Osteocyte (in vitro differentiated cells): ENCODE results near the gene STMND1. TPM values are rescaled to one million over a fixed set of nuclear protein-coding genes. Genes with fewer than 3 reads are reported as not detected.

Experiments used
- DNase-seq: peaks from one replicate; pipeline ENCODE4 v3.0.0; 2021; ENCODE audit warnings: mixed read lengths; ENCODE audit not compliant: unreplicated experiment; ENCODE audit errors: extremely low spot score
- H3K27ac Mint-ChIP-seq: one replicate; pipeline ENCODE4 v1.8.0; 2021; ENCODE audit warnings: mild to moderate bottlenecking, mixed read lengths; ENCODE audit not compliant: unreplicated experiment
- H3K27me3 Mint-ChIP-seq: one replicate; pipeline ENCODE4 v1.8.0; 2021; ENCODE audit warnings: mixed read lengths; ENCODE audit not compliant: unreplicated experiment
- H3K36me3 Mint-ChIP-seq: one replicate; pipeline ENCODE4 v1.8.0; 2021; ENCODE audit warnings: mixed read lengths; ENCODE audit not compliant: unreplicated experiment
- H3K4me1 Mint-ChIP-seq: one replicate; pipeline ENCODE4 v1.8.0; 2021; ENCODE audit warnings: mixed read lengths; ENCODE audit not compliant: unreplicated experiment
- H3K4me3 Mint-ChIP-seq: one replicate; pipeline ENCODE4 v1.8.0; 2021; ENCODE audit warnings: mild to moderate bottlenecking, moderate library complexity, mixed read lengths; ENCODE audit not compliant: unreplicated experiment
- H3K9me3 Mint-ChIP-seq: one replicate; pipeline ENCODE4 v1.8.0; 2021; ENCODE audit warnings: mixed read lengths; ENCODE audit not compliant: unreplicated experiment
- total RNA-seq: library from RNA; stranded (reverse); gene quantifications from 2 replicates; pipeline ENCODE4 v1.2.1, GENCODE V29; 2021
- TF ChIP-seq, protein P1 (sequence below): fragments of 200-600 bp; sonication (generic); IDR thresholded peaks from 2 replicates; pipeline ENCODE4 v1.5.0; 2021; ENCODE audit warnings: antibody characterized with exemption, mild to moderate bottlenecking, moderate library complexity

STMND1 gene
- total RNA-seq, 1 donor from 2014 or later, result not detected

DNA sequence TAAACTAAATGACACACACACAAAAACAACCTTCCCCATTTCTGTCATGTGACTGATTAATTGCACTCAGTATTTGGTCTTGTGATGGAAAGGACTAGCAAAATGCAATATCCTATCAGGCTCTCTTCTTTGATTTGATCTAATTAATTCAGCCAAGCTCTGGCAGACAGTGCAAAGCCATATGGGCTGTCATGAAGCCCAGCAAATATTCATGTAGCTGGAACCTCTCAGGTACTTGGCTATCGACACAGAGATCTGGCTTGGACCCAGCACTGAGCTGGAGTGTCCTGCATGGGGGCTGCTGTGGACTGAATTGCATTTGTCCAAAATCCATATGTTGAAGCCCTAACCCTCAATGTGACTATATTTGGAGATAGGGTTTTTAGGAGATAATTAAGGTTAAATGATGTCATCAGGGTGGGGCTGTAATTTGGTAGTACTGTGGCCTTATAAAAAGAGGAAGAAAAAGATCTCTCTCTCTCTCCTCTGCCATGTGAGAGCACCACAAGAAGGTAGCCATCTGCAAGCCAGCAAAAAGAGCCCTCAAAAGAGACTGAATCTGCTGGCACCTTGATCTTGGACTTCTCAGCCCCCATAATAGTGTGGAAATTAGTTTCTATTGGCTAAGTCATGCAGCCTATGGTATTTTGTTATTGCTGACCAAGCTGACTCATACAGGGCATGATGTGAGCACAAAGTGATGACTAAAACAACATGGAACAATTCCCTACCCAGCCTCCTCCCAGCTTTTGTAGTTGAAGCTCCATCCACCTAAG, 77.1 kb downstream of the STMND1 start:
- H3K27ac Mint-ChIP-seq, result no peak overlapping the region
- no peaks in the 10 kb centered on the region for H3K36me3 Mint-ChIP-seq
- H3K27me3 Mint-ChIP-seq, result no peaks in the 10 kb centered on the region
- H3K4me3 Mint-ChIP-seq, result no peak overlapping the region
- no peak for DNase-seq
- peaks cover 2% of the 10 kb centered on the region for H3K4me1 Mint-ChIP-seq
- H3K9me3 Mint-ChIP-seq, result peaks cover 16% of the 10 kb centered on the region
- TF ChIP-seq, protein P1, sequence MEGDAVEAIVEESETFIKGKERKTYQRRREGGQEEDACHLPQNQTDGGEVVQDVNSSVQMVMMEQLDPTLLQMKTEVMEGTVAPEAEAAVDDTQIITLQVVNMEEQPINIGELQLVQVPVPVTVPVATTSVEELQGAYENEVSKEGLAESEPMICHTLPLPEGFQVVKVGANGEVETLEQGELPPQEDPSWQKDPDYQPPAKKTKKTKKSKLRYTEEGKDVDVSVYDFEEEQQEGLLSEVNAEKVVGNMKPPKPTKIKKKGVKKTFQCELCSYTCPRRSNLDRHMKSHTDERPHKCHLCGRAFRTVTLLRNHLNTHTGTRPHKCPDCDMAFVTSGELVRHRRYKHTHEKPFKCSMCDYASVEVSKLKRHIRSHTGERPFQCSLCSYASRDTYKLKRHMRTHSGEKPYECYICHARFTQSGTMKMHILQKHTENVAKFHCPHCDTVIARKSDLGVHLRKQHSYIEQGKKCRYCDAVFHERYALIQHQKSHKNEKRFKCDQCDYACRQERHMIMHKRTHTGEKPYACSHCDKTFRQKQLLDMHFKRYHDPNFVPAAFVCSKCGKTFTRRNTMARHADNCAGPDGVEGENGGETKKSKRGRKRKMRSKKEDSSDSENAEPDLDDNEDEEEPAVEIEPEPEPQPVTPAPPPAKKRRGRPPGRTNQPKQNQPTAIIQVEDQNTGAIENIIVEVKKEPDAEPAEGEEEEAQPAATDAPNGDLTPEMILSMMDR, result no peak

DNA sequence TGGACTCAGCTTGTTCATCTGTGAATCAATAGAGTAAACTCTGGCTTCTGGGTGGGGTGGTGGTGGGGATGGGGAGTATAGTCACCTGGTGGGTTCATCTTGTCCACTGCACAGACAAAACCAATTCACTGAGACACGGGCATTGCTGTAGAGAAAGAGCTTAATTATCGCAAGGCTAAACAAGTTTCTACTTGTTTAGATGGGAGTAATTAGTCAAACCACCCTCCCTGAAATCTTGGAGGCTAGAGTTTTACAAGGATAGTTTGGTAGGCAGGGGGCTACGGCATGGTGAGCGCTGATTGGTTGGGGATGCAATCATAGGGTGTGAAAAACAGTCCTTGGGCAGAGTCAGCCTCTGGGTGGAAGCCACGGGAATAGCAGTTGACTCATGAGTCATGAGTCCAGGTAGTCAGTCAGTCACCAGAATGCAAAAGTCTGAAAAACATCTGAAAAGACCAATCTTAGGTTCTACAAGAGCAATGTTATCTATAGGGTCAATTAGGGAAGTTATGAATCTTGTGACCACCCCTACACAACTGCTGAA, 77.8 kb downstream of the STMND1 start:
- TF ChIP-seq, protein P1, result no peak
- H3K27ac Mint-ChIP-seq, result no peak overlapping the region
- no peak overlapping the region for H3K4me3 Mint-ChIP-seq
- H3K36me3 Mint-ChIP-seq, result no peaks in the 10 kb centered on the region
- no peak for DNase-seq
- H3K27me3 Mint-ChIP-seq, result no peaks in the 10 kb centered on the region
- peaks cover 16% of the 10 kb centered on the region for H3K9me3 Mint-ChIP-seq
- peaks cover 2% of the 10 kb centered on the region for H3K4me1 Mint-ChIP-seq

Other genes with a start within 250 kb of the STMND1 start
- gene RBM24, start 179.3 kb downstream of the STMND1 start, total RNA-seq, result 13.2 and 13.7 TPM in 2 replicates